Fibroblast of mammary gland (primary cell): ENCODE results near the gene ASAP2.
A peak's percentile ranks its signal among the peaks of the same experiment; 100 is the strongest.

Source experiments
- DNase-seq: peaks from one replicate; pipeline ENCODE4 v3.0.0-alpha.2; 2010; ENCODE audit warnings: low read depth
- H3K4me3 ChIP-seq: 2 replicates; pipeline ENCODE4 v1.5.1; 2011; ENCODE audit warnings: low read depth, mild to moderate bottlenecking, low read length, moderate library complexity; ENCODE audit not compliant: control insufficient read depth
- CTCF ChIP-seq: conservative IDR thresholded peaks from 2 replicates; pipeline ENCODE4 v1.5.1; 2011; ENCODE audit warnings: low read depth, low read length, inconsistent platforms; ENCODE audit not compliant: control insufficient read depth, insufficient read depth

The ASAP2 gene

GRCh38 chr2:9403924-9404323, 197.3 kb downstream of the ASAP2 start:
- no peak overlapping the region for H3K4me3 ChIP-seq
- no peak for TF ChIP-seq CTCF
- peak; percentile 50 for DNase-seq

GRCh38 chr2:9404451-9404850, 197.8 kb downstream of the ASAP2 start:
- no peak for DNase-seq
- H3K4me3 ChIP-seq, result no peak overlapping the region
- TF ChIP-seq CTCF, result no peak

GRCh38 chr2:9405636-9406035, 199.0 kb downstream of the ASAP2 start:
- no peak overlapping the region for H3K4me3 ChIP-seq
- DNase-seq, result no peak
- TF ChIP-seq CTCF, result no peak

GRCh38 chr2:9406529-9407362, 200.1 kb downstream of the ASAP2 start:
- no peak overlapping the region for H3K4me3 ChIP-seq
- DNase-seq, result no peak
- TF ChIP-seq CTCF, result no peak

- H3K4me3 ChIP-seq, result no peak overlapping the region
- DNase-seq, result peak; percentile 49
- TF ChIP-seq CTCF, result no peak
Observed at GRCh38 chr2:9407363-9407811, 200.8 kb downstream of the ASAP2 start.

GRCh38 chr2:9408641-9409151, 202.1 kb downstream of the ASAP2 start:
- DNase-seq, result no peak
- TF ChIP-seq CTCF, result no peak
- H3K4me3 ChIP-seq, result no peak overlapping the region
